ENCODE data around the gene MAML1. TPM values are rescaled to one million over a fixed set of nuclear protein-coding genes. Genes with fewer than 3 reads are reported as not detected.

MAML1 gene
- total and polyA plus RNA-seq, 2 experiments from 2014 or later = 5.8 to 9.5 TPM

DNA sequence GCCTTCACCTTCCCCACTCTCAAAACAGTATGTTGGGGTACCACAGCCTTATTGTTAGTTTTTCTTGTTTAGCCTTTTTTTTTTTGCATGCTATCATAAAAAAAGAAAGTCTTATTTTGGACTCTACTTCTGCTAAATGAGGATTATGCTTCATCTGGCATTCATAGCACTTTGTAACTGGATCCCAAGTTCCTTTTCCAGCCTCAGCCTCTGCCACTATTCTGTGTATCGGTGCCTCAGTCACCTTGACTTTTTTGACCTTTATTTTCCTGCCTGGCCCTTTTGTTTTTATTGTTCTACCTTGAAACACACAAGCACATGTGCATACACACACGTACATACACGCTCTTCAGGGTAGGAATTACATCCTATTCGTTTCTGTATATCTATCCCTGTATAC, 8.5 kb upstream of the MAML1 start:
- H3F3A ChIP-seq (ENCODE audit: insufficient read depth) = peaks cover 64% of the 10 kb centered on the region
- H3K4me3 ChIP-seq = no peak overlapping the region
- H3K9me3 ChIP-seq (ENCODE audit: low read depth) = no peaks in the 10 kb centered on the region
- H3K4me2 ChIP-seq (ENCODE audit: unreplicated experiment) = no peak overlapping the region
- WGBS, 2 experiments (ENCODE audit: low coverage in 1 of 2, low lambda C conversion rate in 2 of 2, missing lambda C conversion rate in 2 of 2) = 92 to 95% methylated on average over 4 of the region's 4 CpGs
- TF ChIP-seq EZH2phosphoT487 (IDR thresholded peaks at IDR 0.05; ENCODE audit: insufficient read depth, low read depth) (no peak), EZH2 (IDR thresholded peaks at IDR 0.05; ENCODE audit: insufficient read depth, poor library complexity, severe bottlenecking) (no peak)
- H3K4me1 ChIP-seq (ENCODE audit: insufficient read depth) = no peaks in the 10 kb centered on the region
- no peak for DNase-seq
- no peaks in the 10 kb centered on the region for H4K20me1 ChIP-seq (ENCODE audit: insufficient read depth)
- no peaks in the 10 kb centered on the region for H3K9me2 ChIP-seq (ENCODE audit: insufficient read depth)
- H3K27ac ChIP-seq = no peak overlapping the region
- H3K79me2 ChIP-seq (ENCODE audit: insufficient read depth) = peaks cover 66% of the 10 kb centered on the region
- no peak overlapping the region for H2AFZ ChIP-seq
- in situ Hi-C loops (cut with MboI) = no loop called here
- no peaks in the 10 kb centered on the region for H3K27me3 ChIP-seq (replicated peaks; ENCODE audit: insufficient read depth)
- no peak overlapping the region for H3K9ac ChIP-seq
- H3K36me3 ChIP-seq (ENCODE audit: low read depth) = peaks cover 92% of the 10 kb centered on the region

DNA sequence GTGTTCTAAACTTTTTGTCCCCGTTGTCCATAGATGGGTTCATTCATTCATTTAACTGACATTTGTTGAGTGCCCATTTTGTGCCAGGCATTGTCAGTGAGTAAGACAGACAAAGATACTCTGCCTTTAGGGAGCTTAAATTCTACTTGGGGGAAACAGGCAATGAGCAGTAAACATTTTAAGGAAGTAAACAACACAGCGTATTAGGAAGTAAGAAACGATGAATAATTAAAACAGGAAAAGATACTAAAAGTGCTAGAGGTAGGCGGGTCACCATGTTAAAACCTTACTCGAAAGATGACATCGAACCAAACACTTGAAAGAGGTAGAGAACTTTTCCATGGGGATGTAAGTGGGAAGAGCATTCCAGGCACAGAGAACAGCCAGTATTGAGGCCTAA, 5.5 kb upstream of the MAML1 start:
- no peak overlapping the region for H3K27ac ChIP-seq
- DNase-seq = no peak
- H3K27me3 ChIP-seq (replicated peaks; ENCODE audit: insufficient read depth) = no peaks in the 10 kb centered on the region
- no peaks in the 10 kb centered on the region for H4K20me1 ChIP-seq (ENCODE audit: insufficient read depth)
- no peak overlapping the region for H3K9ac ChIP-seq
- peaks cover 84% of the 10 kb centered on the region for H3K36me3 ChIP-seq (ENCODE audit: low read depth)
- in situ Hi-C loops (cut with MboI) = no loop called here
- WGBS, 2 experiments (ENCODE audit: low coverage in 1 of 2, low lambda C conversion rate in 2 of 2, missing lambda C conversion rate in 2 of 2) = 94 to 97% methylated on average over 6 of the region's 6 CpGs
- no peak overlapping the region for H2AFZ ChIP-seq
- peaks cover 12% of the 10 kb centered on the region for H3K4me1 ChIP-seq (ENCODE audit: insufficient read depth)
- no peaks in the 10 kb centered on the region for H3K9me3 ChIP-seq (ENCODE audit: low read depth)
- peaks cover 46% of the 10 kb centered on the region for H3K79me2 ChIP-seq (ENCODE audit: insufficient read depth)
- H3K9me2 ChIP-seq (ENCODE audit: insufficient read depth) = no peaks in the 10 kb centered on the region
- H3K4me2 ChIP-seq (ENCODE audit: unreplicated experiment) = no peak overlapping the region
- peaks cover 84% of the 10 kb centered on the region for H3F3A ChIP-seq (ENCODE audit: insufficient read depth)
- H3K4me3 ChIP-seq = no peak overlapping the region
- no peak for TF ChIP-seq EZH2 (IDR thresholded peaks at IDR 0.05; ENCODE audit: insufficient read depth, poor library complexity, severe bottlenecking)
- TF ChIP-seq EZH2phosphoT487 (IDR thresholded peaks at IDR 0.05; ENCODE audit: insufficient read depth, low read depth) = no peak

DNA sequence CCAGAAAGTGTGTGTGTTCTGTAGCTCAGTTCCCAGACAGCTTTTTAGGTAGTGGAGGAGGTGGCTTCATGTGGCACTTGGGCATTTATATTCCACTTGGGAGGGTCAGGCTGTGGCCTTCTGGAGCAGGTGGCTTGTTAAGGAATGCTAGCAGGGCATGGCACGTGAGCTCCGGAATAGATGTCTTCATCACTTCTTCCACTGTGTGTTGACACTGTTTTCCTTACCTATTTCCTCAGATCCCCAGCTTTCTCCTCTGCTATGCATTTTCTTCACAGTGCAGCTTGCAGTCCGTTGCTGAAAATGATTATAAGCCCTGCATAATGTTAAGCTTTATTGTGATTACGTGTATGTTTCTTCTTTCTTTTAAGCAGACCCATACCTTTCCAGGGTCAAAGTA, 3.3 kb upstream of the MAML1 start:
- H3K4me2 ChIP-seq (ENCODE audit: unreplicated experiment) = no peak overlapping the region
- TF ChIP-seq EZH2phosphoT487 (IDR thresholded peaks at IDR 0.05; ENCODE audit: insufficient read depth, low read depth) (no peak), EZH2 (IDR thresholded peaks at IDR 0.05; ENCODE audit: insufficient read depth, poor library complexity, severe bottlenecking) (no peak)
- H2AFZ ChIP-seq = no peak overlapping the region
- H3K9me2 ChIP-seq (ENCODE audit: insufficient read depth) = no peaks in the 10 kb centered on the region
- no peak overlapping the region for H3K4me3 ChIP-seq
- H3K27me3 ChIP-seq (replicated peaks; ENCODE audit: insufficient read depth) = no peaks in the 10 kb centered on the region
- 99 to 100% methylated on average over 4 of the region's 4 CpGs for WGBS, 2 experiments (ENCODE audit: low coverage in 1 of 2, low lambda C conversion rate in 2 of 2, missing lambda C conversion rate in 2 of 2)
- H3K36me3 ChIP-seq (ENCODE audit: low read depth) = peaks cover 62% of the 10 kb centered on the region
- in situ Hi-C loops (cut with MboI) = no loop called here
- H3K9me3 ChIP-seq (ENCODE audit: low read depth) = no peaks in the 10 kb centered on the region
- H3K27ac ChIP-seq = no peak overlapping the region; the same call in 1 of the 2 replicates
- no peak overlapping the region for H3K9ac ChIP-seq
- no peak for DNase-seq
- peaks cover 36% of the 10 kb centered on the region for H3K79me2 ChIP-seq (ENCODE audit: insufficient read depth)
- peaks cover 73% of the 10 kb centered on the region for H3F3A ChIP-seq (ENCODE audit: insufficient read depth)
- H3K4me1 ChIP-seq (ENCODE audit: insufficient read depth) = peaks cover 12% of the 10 kb centered on the region
- H4K20me1 ChIP-seq (ENCODE audit: insufficient read depth) = peaks cover 4% of the 10 kb centered on the region; the same call in 1 of the 2 replicates

DNA sequence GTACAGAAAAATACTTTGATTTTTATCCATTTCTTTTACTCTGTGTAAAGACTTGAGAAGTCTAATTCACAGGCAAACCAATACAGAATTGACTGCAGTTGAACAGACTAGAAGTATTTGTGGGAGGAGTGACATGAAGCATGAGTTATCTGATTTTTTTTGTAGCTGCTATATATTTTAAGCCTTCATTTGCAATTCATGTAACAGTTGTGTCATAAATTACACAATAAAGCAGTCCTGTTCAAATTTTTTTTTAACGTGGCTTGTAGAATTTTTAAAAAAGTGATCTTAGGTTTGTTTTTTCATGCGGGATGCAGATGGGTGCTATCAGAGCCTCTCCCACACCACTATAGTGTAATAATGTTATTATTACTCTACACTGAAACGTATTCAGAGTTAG, 2.9 kb upstream of the MAML1 start:
- in situ Hi-C loops (cut with MboI) = no loop called here
- H2AFZ ChIP-seq = no peak overlapping the region
- H3K79me2 ChIP-seq (ENCODE audit: insufficient read depth) = peaks cover 36% of the 10 kb centered on the region
- H3K36me3 ChIP-seq (ENCODE audit: low read depth) = peaks cover 57% of the 10 kb centered on the region
- H3K4me3 ChIP-seq = no peak overlapping the region
- peaks cover 4% of the 10 kb centered on the region; the same call in 1 of the 2 replicates for H4K20me1 ChIP-seq (ENCODE audit: insufficient read depth)
- no peak overlapping the region for H3K4me2 ChIP-seq (ENCODE audit: unreplicated experiment)
- H3K27me3 ChIP-seq (replicated peaks; ENCODE audit: insufficient read depth) = no peaks in the 10 kb centered on the region
- peak overlapping the region; percentile 82; the same call in 1 of the 2 replicates for H3K27ac ChIP-seq
- 81 to 83% methylated on average over 3 of the region's 3 CpGs for WGBS, 2 experiments (ENCODE audit: low coverage in 1 of 2, low lambda C conversion rate in 2 of 2, missing lambda C conversion rate in 2 of 2)
- H3K9me3 ChIP-seq (ENCODE audit: low read depth) = no peaks in the 10 kb centered on the region
- H3K9ac ChIP-seq = no peak overlapping the region
- H3K9me2 ChIP-seq (ENCODE audit: insufficient read depth) = no peaks in the 10 kb centered on the region
- peaks cover 12% of the 10 kb centered on the region for H3K4me1 ChIP-seq (ENCODE audit: insufficient read depth)
- peaks cover 73% of the 10 kb centered on the region for H3F3A ChIP-seq (ENCODE audit: insufficient read depth)
- TF ChIP-seq EZH2 (IDR thresholded peaks at IDR 0.05; ENCODE audit: insufficient read depth, poor library complexity, severe bottlenecking) (no peak), EZH2phosphoT487 (IDR thresholded peaks at IDR 0.05; ENCODE audit: insufficient read depth, low read depth) (no peak)
- no peak for DNase-seq

DNA sequence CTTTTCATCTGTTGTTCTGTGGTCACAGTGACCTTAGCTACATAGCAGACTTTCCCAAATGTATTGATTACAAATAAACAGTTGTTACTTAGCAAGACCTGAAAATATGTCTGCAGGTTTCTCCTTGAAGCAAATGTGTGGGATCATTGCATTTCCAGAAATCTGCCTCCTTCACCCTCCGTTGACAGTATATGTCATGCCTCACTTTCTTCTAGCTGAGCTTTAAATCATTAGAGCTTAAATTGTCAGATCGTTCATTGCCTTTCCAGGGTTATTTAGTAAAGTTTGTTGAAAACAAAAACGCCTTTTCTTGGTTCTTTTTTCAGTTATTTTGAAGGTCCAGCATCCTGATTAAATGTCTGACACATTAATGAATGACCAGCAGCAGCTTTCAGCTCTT, 2.3 kb upstream of the MAML1 start:
- TF ChIP-seq EZH2phosphoT487 (IDR thresholded peaks at IDR 0.05; ENCODE audit: insufficient read depth, low read depth) = no peak
- TF ChIP-seq EZH2 (IDR thresholded peaks at IDR 0.05; ENCODE audit: insufficient read depth, poor library complexity, severe bottlenecking) = no peak
- in situ Hi-C loops (cut with MboI) = no loop called here
- WGBS, 2 experiments (ENCODE audit: low coverage in 1 of 2, low lambda C conversion rate in 2 of 2, missing lambda C conversion rate in 2 of 2) = 88 to 94% methylated on average over 3 of the region's 3 CpGs
- peaks cover 4% of the 10 kb centered on the region; the same call in 1 of the 2 replicates for H4K20me1 ChIP-seq (ENCODE audit: insufficient read depth)
- no peak overlapping the region for H3K9ac ChIP-seq
- no peak for DNase-seq
- peak overlapping the region; percentile 82; the same call in 1 of the 2 replicates for H3K27ac ChIP-seq
- peaks cover 38% of the 10 kb centered on the region for H3K79me2 ChIP-seq (ENCODE audit: insufficient read depth)
- H3K4me1 ChIP-seq (ENCODE audit: insufficient read depth) = peaks cover 14% of the 10 kb centered on the region
- H2AFZ ChIP-seq = no peak overlapping the region
- no peak overlapping the region for H3K4me3 ChIP-seq
- no peaks in the 10 kb centered on the region for H3K9me2 ChIP-seq (ENCODE audit: insufficient read depth)
- peaks cover 73% of the 10 kb centered on the region for H3F3A ChIP-seq (ENCODE audit: insufficient read depth)
- H3K36me3 ChIP-seq (ENCODE audit: low read depth) = peaks cover 52% of the 10 kb centered on the region
- no peaks in the 10 kb centered on the region for H3K27me3 ChIP-seq (replicated peaks; ENCODE audit: insufficient read depth)
- no peaks in the 10 kb centered on the region for H3K9me3 ChIP-seq (ENCODE audit: low read depth)
- H3K4me2 ChIP-seq (ENCODE audit: unreplicated experiment) = no peak overlapping the region

Measured in GM23248 (cell line).